NT2/D1 (cell line): ENCODE data around the gene KCTD10.
"Not testable (repeated sequence)": the region's sequence is repeated elsewhere in the genome, so short reads cannot be mapped to it uniquely, and the experiment has no call there.

Experiments
- DNase-seq: peaks from one replicate; pipeline ENCODE4 v3.0.0-alpha.2; 2011; ENCODE audit warnings: low read depth, low spot score
- H3K27me3 ChIP-seq: 2 replicates; pipeline ENCODE4 v1.6.0; 2011; ENCODE audit warnings: mild to moderate bottlenecking; ENCODE audit not compliant: insufficient read length, insufficient read depth
- H3K36me3 ChIP-seq: 2 replicates; pipeline ENCODE4 v1.6.1; 2011; ENCODE audit warnings: mild to moderate bottlenecking, low read length, mixed read lengths; ENCODE audit not compliant: insufficient read depth, insufficient read length
- H3K4me1 ChIP-seq: 2 replicates; pipeline ENCODE4 v1.5.1; 2011; ENCODE audit not compliant: insufficient read depth, insufficient read length
- H3K4me3 ChIP-seq: 2 replicates; pipeline ENCODE4 v1.5.1; 2011; ENCODE audit warnings: low read depth; ENCODE audit not compliant: insufficient read length
- H3K9ac ChIP-seq: 2 replicates; pipeline ENCODE4 v1.6.0; 2011; ENCODE audit warnings: low read depth; ENCODE audit not compliant: insufficient read length
- H3K9me3 ChIP-seq: 2 replicates; pipeline ENCODE4 v1.5.1; 2011; ENCODE audit warnings: mild to moderate bottlenecking, low read length; ENCODE audit not compliant: insufficient read depth
- SUZ12 ChIP-seq: IDR thresholded peaks from 2 replicates; pipeline ENCODE4 v1.6.1; 2011; ENCODE audit not compliant: insufficient read length, insufficient read depth; ENCODE audit errors: extremely low read depth
- YY1 ChIP-seq: IDR thresholded peaks from 2 replicates; pipeline ENCODE4 v1.6.1; 2011; ENCODE audit not compliant: insufficient read length, insufficient read depth
- ZNF274 ChIP-seq: IDR thresholded peaks from 2 replicates; pipeline ENCODE4 v1.6.1; 2011; ENCODE audit warnings: mild to moderate bottlenecking, low read depth, low read length

KCTD10 gene

GRCh38 chr12:109480356-109480755, 3.3 kb upstream of the KCTD10 start:
- Histone ChIP-seq H3K27me3 (no peaks in the 10 kb centered on the region), H3K9me3 (no peaks in the 10 kb centered on the region), H3K36me3 (peaks cover 57% of the 10 kb centered on the region), H3K4me1 (no peaks in the 10 kb centered on the region), H3K4me3 (no peak overlapping the region), H3K9ac (no peak overlapping the region)
- TF ChIP-seq YY1, result no peak
- no peak for TF ChIP-seq ZNF274
- TF ChIP-seq SUZ12, result no peak
- DNase-seq, result no peak

DNA sequence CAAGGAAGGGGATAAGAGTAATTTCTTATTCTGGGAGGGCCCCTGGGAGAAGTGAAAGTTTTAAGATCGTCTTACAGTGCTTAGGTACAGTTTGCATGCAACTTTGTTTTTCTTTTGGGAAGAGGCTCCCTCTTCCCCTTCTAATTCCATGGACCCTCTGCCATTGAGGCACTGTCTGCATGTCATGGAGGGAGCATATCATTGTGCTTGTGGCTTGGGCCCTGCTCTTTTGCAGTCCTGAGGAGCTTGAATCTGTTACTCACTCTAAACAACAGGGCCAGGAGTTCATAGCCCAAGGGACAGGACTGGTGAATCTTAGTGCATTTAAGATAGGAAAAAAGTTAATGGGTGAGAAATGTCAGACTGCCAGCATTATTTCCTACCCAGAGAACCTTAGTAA, 2.7 kb upstream of the KCTD10 start:
- H3K9ac ChIP-seq, result no peak overlapping the region
- DNase-seq, result no peak
- TF ChIP-seq SUZ12, result no peak
- TF ChIP-seq ZNF274, result no peak
- TF ChIP-seq YY1, result no peak
- H3K4me3 ChIP-seq, result no peak overlapping the region
- no peaks in the 10 kb centered on the region for H3K9me3 ChIP-seq
- no peaks in the 10 kb centered on the region for H3K4me1 ChIP-seq
- H3K27me3 ChIP-seq, result no peaks in the 10 kb centered on the region
- peaks cover 56% of the 10 kb centered on the region for H3K36me3 ChIP-seq

DNA sequence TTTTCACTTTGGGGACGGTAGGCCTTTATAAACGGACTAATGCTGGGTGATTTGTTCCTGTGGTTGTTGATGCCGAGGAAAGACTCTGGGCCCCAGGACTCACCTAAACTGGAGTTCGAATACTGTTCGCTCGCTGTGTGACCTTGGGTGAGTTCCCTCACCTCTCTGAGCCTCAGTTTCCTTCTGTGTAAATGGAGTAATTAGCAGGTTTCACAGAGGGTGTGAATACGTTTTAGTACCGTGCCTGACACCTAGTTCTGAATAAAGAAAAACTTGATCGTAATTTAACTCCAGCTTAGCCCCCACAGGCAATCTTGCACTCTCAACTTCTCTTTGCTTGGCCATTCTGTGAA, 839 bp upstream of the KCTD10 start:
- H3K9me3 ChIP-seq, result no peaks in the 10 kb centered on the region
- H3K36me3 ChIP-seq, result peaks cover 56% of the 10 kb centered on the region
- no peak for TF ChIP-seq YY1
- TF ChIP-seq ZNF274, result no peak
- TF ChIP-seq SUZ12, result no peak
- no peaks in the 10 kb centered on the region for H3K27me3 ChIP-seq
- no peaks in the 10 kb centered on the region for H3K4me1 ChIP-seq
- H3K9ac ChIP-seq, result peak overlapping the region; percentile 94
- no peak for DNase-seq
- peak overlapping the region; percentile 82 for H3K4me3 ChIP-seq

- TF ChIP-seq SUZ12 (no peak), YY1 (no peak), ZNF274 (no peak)
- peak overlapping the region; percentile 94 for H3K9ac ChIP-seq
- H3K27me3 ChIP-seq, result no peaks in the 10 kb centered on the region
- no peak for DNase-seq
- peaks cover 53% of the 10 kb centered on the region for H3K36me3 ChIP-seq
- H3K4me3 ChIP-seq, result peak overlapping the region; percentile 82
- H3K4me1 ChIP-seq, result no peaks in the 10 kb centered on the region
- H3K9me3 ChIP-seq, result no peaks in the 10 kb centered on the region
Observed at GRCh38 chr12:109476807-109477184, 304 bp downstream of the KCTD10 start.

DNA sequence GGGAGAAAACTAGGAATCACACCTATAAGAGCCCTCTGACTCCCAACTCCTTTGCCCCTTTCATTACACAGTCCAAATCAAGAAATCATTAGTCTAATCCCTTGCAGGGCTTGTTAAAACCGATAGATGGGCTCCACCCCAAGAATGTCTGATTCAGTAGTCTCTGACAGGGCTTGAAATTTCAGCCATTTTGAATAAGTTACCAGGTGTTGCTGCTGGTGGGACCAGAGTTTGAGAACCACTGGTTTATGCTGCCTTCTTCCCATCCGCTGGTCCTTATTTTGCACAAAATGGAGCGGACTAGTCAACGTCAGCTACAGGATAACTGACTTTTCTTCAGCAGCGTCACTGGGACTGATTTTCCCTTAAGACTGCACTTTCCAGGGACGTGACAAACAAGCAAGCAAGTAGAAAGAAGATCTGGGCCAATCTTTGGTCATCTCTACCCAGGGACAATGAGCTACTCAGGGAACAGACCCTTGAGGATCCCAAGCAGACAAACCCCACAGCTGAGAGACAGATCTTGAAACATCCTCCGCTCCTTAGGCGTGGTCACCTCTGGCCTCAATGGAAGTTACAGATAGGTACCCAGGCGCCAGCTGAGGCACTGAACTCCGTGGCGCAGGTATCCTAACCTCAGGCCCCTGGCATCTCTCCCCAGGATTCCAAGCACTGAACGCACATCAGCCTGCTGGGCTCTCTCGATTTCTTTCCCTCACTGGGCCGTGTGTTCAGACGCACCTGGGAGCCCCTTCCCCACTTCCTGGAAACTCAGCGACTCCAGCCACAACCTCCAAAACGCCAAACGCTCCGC, 900 bp downstream of the KCTD10 start:
- H3K4me1 ChIP-seq, result no peaks in the 10 kb centered on the region
- peak overlapping the region; percentile 94 for H3K9ac ChIP-seq
- H3K27me3 ChIP-seq, result no peaks in the 10 kb centered on the region
- TF ChIP-seq ZNF274 (no peak), YY1 (no peak), SUZ12 (no peak)
- DNase-seq, result no peak
- no peaks in the 10 kb centered on the region for H3K9me3 ChIP-seq
- H3K36me3 ChIP-seq, result peaks cover 54% of the 10 kb centered on the region
- peak overlapping the region; percentile 82 for H3K4me3 ChIP-seq

DNA sequence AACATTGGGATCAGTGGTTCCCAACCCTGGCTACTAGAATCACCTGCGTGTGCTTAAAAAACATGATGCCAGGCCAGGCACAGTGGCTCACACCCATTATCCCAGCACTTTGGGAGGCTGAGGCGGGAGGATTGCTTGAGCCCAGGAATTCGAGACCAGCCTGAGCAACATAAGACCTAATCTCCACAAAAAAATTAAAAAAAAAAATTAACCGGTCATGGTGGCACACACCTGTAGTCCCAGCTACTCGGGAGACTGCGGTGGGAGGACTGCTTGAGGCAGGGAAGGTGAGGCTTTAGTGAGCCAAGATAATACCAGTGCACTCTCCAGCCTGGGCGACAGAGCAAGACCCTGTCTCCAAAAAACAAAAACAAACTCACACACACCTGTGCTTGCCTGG, 2.0 kb downstream of the KCTD10 start:
- H3K4me3 ChIP-seq, result no peak overlapping the region
- TF ChIP-seq ZNF274, result no peak
- TF ChIP-seq YY1, result no peak
- no peak overlapping the region for H3K9ac ChIP-seq
- no peak for DNase-seq
- H3K36me3 ChIP-seq, result peaks cover 61% of the 10 kb centered on the region
- no peaks in the 10 kb centered on the region for H3K27me3 ChIP-seq
- H3K4me1 ChIP-seq, result no peaks in the 10 kb centered on the region
- no peaks in the 10 kb centered on the region for H3K9me3 ChIP-seq

DNA sequence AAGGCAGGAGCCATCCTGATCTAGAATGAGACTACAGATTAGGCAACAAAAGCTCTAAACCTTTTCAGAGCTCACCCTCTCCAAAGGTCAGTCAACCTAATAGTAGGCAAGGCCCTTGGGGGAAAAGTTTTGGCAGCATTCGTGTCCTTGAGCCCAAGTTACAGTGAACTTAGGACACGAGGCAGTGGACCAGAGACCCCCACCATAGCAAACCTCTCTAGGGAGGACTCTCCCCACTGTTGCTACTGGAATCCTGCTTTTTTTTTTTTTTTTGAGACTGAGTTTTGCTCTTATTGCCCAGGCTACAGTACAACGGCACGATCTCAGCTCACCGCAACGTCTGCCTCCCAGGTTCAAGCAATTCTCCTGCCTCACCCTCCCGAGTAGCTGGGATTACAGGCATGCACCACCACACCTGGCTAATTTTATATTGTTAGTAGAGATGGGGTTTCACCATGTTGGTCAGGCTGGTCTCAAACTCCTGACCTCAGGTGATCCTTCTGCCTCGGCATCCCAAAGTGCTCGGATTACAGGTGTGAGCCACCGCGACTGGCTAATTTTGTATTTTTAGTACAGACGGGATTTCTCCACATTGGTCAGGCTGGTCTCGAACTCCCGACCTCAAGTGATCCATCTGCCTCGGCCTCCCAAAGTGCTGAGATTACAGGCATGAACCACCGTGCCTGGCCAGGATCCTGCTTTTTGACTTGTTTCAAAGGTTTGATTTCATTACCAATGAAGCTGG, 3.4 kb downstream of the KCTD10 start:
- not testable (repeated sequence) for H3K4me1 ChIP-seq, H3K4me3 ChIP-seq, H3K27me3 ChIP-seq, DNase-seq, H3K9me3 ChIP-seq, H3K9ac ChIP-seq
- peaks cover 71% of the 10 kb centered on the region for H3K36me3 ChIP-seq
